Uterus (tissue), 4 donors: ENCODE measurements around the gene FLNB. TPM values are rescaled to one million over a fixed set of nuclear protein-coding genes. Genes with fewer than 3 reads are reported as not detected.

ENCODE experiments used
- DNase-seq, 2 donors: peaks; one replicate each; pipeline ENCODE4 v3.0.0-alpha.2; 2019 to 2020
- H3K27ac ChIP-seq, 2 donors: fragments of 200-600 bp; sonication (generic); 1 replicate in 1 of 2; 2 replicates in 1 of 2; pipeline ENCODE4 v1.5.1; 2016 to 2018
- H3K27me3 ChIP-seq, 2 donors: fragments of 200-600 bp; sonication (generic); one replicate each; pipeline ENCODE4 v1.5.1; 2018 to 2019; ENCODE audit warnings: control low read depth in 1 of 2
- H3K36me3 ChIP-seq, 2 donors: fragments of 200-600 bp; sonication (generic); one replicate each; pipeline ENCODE4 v1.5.1; 2019; ENCODE audit warnings: control low read depth in 1 of 2
- H3K4me1 ChIP-seq, 2 donors: fragments of 200-600 bp; sonication (generic); one replicate each; pipeline ENCODE4 v1.5.1; 2018 to 2019; ENCODE audit warnings: control low read depth in 1 of 2
- H3K4me3 ChIP-seq, 2 donors: fragments of 200-600 bp; sonication (generic); 1 replicate in 1 of 2; 2 replicates in 1 of 2; pipeline ENCODE4 v1.5.1; 2018 to 2019; ENCODE audit warnings: mild to moderate bottlenecking in 1 of 2
- H3K9me3 ChIP-seq, 2 donors: fragments of 200-600 bp; sonication (generic); one replicate each; pipeline ENCODE4 v1.5.1; 2019; ENCODE audit warnings: control low read depth in 1 of 2
- POLR2A ChIP-seq, 2 donors: fragments of 450-650 bp; IDR thresholded peaks; one replicate each; pipeline ENCODE4 v1.6.1; 2016; ENCODE audit warnings: antibody characterized with exemption in 2 of 2, mild to moderate bottlenecking in 1 of 2, moderate library complexity in 1 of 2
- intact Hi-C: fragments of 100-400 bp; cut with DNase I; formaldehyde crosslinking; loops from one replicate; pipeline ENCODE4 v1.15.1; 2023; ENCODE audit warnings: low total_unique reads
- total RNA-seq, 4 donors: library from RNA; depleted of rRNA in 3 of 4; stranded (reverse); fragments of >200 nt in 3 of 4; gene quantifications; one replicate each; pipeline versions ENCODE4 v1.1.0 to v1.2.4, GENCODE V29; 2014 to 2023
- TF ChIP-seq, protein P1 (sequence below), 4 experiments: fragments of 200-600 bp in 2 of 4; fragments of 450-650 bp in 2 of 4; sonication (generic) in 2 of 4; IDR thresholded peaks; one replicate each; pipeline ENCODE4 v1.5.1; 2016 to 2019; ENCODE audit warnings: antibody characterized with exemption in 4 of 4, mild to moderate bottlenecking in 2 of 4, moderate library complexity in 1 of 4
- donor health status: DM: yes; HTN: yes; CAD: no.

Gene FLNB
- total RNA-seq, 4 donors from 2014 or later, result 52.4 to 283 (median 148) TPM

DNA sequence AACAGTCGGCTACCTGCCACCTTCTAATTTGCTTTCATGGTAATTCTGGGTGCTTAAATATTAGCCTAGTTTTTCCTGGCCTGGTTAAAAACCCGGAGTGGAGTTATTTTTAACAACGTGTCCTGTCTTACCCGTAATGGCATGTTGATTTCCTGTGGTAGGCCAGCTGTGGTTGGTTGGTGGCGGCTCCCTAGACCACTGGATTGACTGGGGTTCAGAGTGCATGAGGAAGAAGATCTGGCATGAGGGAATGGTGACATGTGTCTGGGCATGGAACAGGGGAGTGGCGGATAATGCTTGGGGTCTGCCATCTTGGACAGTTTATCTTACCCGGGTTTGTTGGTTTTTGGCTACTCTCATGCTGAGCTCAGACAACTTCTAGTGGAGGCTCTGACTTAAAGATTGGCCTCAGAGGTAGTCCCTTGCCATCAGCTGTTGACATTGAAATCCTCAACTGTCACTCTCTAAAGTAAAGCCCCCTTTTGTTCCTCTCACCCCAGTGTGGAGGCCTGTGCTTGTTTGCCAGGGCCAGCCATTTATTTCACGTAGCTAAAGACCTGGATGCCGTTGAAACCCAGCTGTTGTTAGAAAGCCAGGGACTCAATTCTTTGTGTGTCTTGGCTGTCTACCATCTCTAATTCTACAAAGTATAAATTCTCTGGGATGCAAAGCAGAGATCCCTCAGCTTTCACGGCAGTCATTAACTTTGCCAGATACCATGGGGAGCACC, 121.0 kb downstream of the FLNB start:
- no peak for DNase-seq
- TF ChIP-seq, protein P1, sequence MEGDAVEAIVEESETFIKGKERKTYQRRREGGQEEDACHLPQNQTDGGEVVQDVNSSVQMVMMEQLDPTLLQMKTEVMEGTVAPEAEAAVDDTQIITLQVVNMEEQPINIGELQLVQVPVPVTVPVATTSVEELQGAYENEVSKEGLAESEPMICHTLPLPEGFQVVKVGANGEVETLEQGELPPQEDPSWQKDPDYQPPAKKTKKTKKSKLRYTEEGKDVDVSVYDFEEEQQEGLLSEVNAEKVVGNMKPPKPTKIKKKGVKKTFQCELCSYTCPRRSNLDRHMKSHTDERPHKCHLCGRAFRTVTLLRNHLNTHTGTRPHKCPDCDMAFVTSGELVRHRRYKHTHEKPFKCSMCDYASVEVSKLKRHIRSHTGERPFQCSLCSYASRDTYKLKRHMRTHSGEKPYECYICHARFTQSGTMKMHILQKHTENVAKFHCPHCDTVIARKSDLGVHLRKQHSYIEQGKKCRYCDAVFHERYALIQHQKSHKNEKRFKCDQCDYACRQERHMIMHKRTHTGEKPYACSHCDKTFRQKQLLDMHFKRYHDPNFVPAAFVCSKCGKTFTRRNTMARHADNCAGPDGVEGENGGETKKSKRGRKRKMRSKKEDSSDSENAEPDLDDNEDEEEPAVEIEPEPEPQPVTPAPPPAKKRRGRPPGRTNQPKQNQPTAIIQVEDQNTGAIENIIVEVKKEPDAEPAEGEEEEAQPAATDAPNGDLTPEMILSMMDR (IDR thresholded peaks at IDR 0.05), result no peak
- TF ChIP-seq POLR2A (IDR thresholded peaks at IDR 0.05), result no peak
- Histone ChIP-seq H3K4me1 (no peaks in the 10 kb centered on the region), H3K4me3 (no peak overlapping the region), H3K9me3 (no peaks in the 10 kb centered on the region), H3K27me3 (no peaks in the 10 kb centered on the region), H3K36me3 (no peaks in the 10 kb centered on the region), H3K27ac (peak overlapping the region in 1 of 2 donors; percentile 25)
- intact Hi-C loops, result no loop called here

DNA sequence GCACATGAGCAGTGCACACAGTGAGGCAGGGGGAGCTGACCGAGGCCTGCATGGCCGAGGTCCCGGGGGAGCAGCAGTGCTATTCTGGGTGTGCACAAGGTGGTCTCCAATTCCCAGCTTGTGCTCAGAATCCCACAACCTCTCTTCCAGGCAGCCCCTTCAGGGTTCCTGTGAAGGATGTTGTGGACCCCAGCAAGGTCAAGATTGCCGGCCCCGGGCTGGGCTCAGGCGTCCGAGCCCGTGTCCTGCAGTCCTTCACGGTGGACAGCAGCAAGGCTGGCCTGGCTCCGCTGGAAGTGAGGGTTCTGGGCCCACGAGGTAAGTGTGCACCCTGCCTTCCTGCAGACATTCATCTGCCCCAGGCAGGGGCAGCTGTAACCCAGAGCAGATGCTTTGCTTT, 122.4 kb downstream of the FLNB start:
- intact Hi-C loops, result no loop called here
- no peaks in the 10 kb centered on the region for H3K27me3 ChIP-seq
- DNase-seq, result no peak
- H3K4me1 ChIP-seq, result no peaks in the 10 kb centered on the region
- H3K36me3 ChIP-seq, result no peaks in the 10 kb centered on the region
- TF ChIP-seq, protein P1 (IDR thresholded peaks at IDR 0.05), result no peak
- TF ChIP-seq POLR2A (IDR thresholded peaks at IDR 0.05), result no peak
- no peak overlapping the region for H3K4me3 ChIP-seq
- no peaks in the 10 kb centered on the region for H3K9me3 ChIP-seq
- no peak overlapping the region for H3K27ac ChIP-seq

DNA sequence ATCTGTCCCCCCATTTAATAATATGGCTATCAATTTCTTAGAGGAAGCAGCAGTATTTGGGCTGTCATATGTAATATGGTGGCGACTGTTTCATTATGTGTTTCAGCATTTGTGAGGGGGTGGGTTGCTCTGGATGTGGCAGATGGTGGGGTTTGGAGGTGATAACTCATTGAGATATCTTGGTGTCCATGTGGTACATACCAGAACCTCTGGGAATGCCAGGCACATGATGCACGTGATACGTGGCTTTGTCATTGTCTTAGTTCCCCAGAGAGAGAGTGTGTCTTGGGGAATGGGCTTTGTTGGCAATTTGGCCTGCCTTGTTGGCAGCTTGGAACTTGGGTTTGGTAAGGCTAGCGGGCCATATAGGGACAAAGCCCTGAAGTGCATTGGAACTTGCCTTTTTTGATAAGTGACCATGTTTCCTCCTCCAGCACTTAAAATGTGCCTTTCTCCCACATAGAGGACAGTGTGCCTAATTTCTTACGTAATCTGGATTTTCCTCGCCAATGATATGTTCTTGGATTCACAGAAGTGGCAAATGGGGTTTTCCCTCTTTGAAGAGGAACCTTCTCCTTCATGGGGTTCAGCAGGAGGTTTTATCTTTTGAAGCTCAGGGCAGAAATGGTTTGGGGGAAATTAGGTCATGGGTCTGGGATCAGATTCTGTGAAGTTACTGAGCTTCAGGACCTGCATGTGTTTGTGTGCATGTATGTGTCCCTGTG, 123.0 kb downstream of the FLNB start:
- Histone ChIP-seq H3K4me1 (no peaks in the 10 kb centered on the region), H3K9me3 (no peaks in the 10 kb centered on the region), H3K4me3 (no peak overlapping the region), H3K27ac (no peak overlapping the region), H3K27me3 (no peaks in the 10 kb centered on the region), H3K36me3 (no peaks in the 10 kb centered on the region)
- DNase-seq, result no peak
- no peak for TF ChIP-seq POLR2A (IDR thresholded peaks at IDR 0.05)
- TF ChIP-seq, protein P1 (IDR thresholded peaks at IDR 0.05), result no peak
- intact Hi-C loops, result no loop called here

DNA sequence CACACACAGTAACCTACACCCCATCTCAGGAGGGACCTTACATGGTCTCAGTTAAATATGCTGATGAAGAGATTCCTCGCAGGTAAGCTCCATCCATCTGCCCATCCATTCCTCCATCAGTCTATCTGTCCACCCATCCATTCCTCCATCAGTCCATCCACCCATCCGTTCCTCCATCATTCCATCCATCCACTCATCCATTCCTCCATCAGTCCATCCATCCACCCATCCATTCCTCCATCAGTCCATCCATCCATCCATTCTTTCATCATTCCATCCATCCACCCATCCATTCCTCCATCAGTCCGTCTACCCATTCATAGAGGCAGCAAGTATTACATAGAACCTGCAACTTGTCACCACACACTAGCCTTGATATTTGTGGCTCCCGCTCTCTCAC, 124.6 kb downstream of the FLNB start:
- no peaks in the 10 kb centered on the region for H3K36me3 ChIP-seq
- intact Hi-C loops, result no loop called here
- TF ChIP-seq POLR2A (IDR thresholded peaks at IDR 0.05), result no peak
- TF ChIP-seq, protein P1 (IDR thresholded peaks at IDR 0.05), result no peak

DNA sequence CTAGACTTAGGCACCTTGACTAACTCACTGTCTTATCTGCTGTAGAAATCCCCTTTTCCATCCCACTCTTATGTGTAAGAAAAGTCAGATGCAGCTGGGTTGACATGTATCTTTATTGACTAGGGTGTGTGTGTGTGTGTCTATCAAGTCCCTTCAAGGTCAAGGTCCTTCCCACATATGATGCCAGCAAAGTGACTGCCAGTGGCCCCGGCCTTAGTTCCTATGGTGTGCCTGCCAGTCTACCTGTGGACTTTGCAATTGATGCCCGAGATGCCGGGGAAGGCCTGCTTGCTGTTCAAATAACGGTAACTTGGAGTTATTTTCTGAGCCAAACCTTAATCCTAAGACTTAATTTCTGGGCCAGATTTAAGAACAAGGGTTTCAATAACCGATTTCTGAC, 126.2 kb downstream of the FLNB start:
- intact Hi-C loops, result no loop called here
- no peaks in the 10 kb centered on the region for H3K4me1 ChIP-seq
- no peaks in the 10 kb centered on the region for H3K27me3 ChIP-seq
- H3K27ac ChIP-seq, result no peak overlapping the region
- no peak for DNase-seq
- TF ChIP-seq, protein P1 (IDR thresholded peaks at IDR 0.05), result no peak
- TF ChIP-seq POLR2A (IDR thresholded peaks at IDR 0.05), result no peak
- no peaks in the 10 kb centered on the region for H3K9me3 ChIP-seq
- no peaks in the 10 kb centered on the region for H3K36me3 ChIP-seq
- H3K4me3 ChIP-seq, result no peak overlapping the region

More for the DNA sequence above, 124.6 kb downstream of the FLNB start:
- no peak for DNase-seq
- H3K4me1 ChIP-seq, result no peaks in the 10 kb centered on the region
- no peaks in the 10 kb centered on the region for H3K9me3 ChIP-seq
- no peak overlapping the region for H3K27ac ChIP-seq
- H3K27me3 ChIP-seq, result no peaks in the 10 kb centered on the region
- H3K4me3 ChIP-seq, result no peak overlapping the region
